ENCODE data around the gene ABCC1.
A peak's percentile ranks its signal among the peaks of the same experiment; 100 is the strongest.

Gene ABCC1

DNA sequence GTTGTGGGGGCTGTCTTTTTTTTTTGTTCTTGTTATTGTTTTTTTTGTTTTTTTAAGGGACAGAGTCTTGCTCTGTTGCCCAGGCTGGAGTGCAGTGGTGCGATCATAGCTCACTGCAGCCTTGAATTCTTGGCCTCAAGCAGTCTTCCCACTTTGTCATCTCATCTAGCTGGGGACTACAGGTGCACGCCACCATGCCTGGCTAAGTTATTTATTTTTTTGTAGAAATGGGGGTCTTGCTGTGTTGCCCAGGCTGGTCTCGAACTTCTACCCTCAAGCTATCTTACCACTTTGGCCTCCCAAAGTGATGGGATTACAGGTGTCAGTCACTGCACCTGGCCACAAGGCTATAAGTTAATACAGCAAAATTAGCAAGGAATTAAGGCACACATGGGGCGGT is 101.7 kb downstream of the ABCC1 start:
- DNase-seq, result no peak

DNA sequence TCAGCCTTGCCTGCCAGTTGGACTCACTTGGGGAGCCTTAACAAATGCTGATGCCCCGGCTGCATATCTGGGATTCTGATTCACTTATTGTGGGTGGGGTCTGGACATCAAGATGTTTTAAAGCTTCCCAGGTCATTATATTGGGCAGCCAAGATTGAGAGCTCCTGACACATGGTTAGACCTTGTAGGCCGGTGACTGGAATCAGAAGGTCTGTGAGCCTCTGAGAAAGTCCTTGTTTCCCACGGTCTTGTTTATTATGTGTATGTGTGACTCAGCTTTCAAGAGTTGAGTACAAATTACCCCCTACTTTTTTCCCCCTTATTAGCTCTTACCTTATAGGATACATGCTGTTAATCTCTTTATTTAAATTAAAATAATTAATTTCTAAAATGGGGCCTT is 103.5 kb downstream of the ABCC1 start:
- DNase-seq, result no peak

DNA sequence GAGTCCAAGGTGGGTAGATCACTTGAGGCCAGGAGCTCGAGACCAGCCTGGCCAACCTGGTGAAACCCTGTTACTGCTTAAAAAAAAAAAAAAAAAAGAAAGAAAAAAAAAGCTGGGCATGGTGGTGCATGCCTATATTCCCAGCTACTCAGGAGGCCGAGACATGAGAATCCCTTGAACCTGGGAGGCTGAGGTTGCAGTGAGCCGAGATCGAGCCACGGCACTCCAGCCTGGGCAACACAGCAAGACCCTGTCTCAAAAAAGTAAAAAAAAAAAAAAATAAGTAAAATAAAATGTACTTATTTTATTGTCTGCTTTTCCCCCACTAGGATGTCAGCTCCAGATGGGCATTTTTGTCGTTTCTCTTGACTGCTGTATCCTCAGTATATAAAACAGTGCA is 107.7 kb downstream of the ABCC1 start:
- no peak for DNase-seq

DNA sequence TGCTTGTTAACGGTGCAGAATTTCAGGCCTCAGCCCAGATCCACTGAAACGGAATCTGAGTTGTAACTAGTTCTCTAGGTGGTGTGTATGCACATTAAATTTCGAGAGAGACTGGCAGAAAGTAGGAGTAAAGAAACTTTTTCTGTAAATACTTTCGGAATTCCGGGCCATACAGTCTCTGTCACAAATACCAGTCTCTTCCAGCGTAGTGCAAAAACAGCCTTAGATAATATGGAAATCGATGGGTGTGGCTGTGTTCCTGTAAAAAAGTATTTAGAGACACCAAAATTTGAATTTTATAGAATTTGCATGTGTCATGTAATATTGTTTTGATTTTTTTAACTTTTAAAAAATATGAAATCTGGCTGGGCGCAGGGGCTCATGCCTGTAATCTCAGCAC is 109.7 kb downstream of the ABCC1 start:
- no peak for DNase-seq

DNA sequence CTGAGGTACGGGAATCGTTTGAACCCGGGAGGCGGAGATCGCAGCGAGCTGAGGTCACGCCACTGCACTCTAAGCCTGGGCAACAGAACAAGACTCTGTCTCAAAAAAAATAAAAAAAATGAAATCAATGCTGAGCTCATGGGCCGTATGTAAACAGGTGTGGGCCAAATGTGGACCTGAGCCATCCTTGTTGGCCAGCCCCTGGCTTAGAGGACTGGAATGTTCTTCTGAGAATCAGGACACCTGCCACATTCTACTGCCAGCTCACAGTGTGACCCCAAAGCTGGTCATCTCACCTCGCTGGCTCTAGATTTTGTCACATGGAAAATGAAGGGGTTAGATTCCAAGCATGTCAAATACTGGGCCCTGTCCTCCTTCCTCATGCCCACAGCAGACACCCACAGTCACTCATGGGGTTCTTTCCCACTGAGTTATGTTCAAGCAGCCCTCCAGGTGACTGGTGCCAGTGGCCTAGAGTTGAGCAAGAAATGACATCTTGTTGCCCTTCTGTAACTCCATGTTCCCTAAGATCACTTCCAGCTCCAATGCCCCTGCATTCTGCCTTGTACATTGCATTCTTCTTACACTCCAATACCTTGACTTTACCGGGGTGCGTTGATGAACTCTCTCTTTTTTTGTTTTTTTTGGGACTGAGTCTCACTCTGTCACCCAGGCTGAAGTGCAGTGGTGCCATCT is 110.6 kb downstream of the ABCC1 start:
- no peak for DNase-seq

DNA sequence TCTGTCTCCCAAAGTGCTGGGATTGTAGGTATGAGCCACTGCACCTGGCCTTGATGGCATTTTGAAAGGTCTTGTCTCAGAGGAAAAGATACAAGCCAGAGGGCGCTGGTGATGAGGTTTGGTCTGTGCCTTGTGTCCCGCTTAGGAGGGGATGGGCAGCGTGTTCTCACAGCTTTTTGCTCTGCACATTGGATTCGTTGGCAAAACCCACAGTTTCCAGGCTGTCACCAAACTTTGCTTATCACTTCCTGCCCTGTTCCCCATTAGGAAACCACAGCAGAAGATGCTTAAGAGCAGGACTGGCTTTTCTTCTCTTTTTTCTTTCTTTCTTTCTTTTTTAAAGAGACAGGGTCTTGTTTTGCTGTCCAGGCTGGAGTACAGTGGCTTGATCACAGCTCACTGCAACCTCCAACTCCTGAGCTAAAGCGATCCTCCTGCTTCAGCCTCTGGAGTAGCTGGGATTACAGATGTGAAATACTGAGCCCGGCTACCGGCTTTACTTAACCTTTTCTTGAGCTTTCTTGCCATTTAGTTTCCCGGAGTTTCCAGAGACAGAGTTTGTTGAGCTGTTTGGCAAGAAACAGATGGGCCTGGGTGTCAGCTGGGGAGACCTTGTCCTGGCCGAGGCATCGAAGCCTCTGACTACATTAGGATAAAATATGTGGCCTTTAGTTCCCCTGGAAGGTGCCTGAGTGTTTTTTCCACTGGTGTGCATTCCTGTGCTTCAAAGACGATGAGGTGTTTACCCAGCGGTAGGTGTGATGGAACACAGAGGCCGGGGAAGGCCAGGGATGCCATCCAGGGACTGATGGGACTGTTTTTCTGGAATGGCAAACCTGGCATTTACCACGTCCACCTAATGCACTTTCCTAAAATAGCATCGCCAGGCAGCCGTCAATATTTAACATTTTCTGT is 112.9 kb downstream of the ABCC1 start:
- no peak for DNase-seq

DNA sequence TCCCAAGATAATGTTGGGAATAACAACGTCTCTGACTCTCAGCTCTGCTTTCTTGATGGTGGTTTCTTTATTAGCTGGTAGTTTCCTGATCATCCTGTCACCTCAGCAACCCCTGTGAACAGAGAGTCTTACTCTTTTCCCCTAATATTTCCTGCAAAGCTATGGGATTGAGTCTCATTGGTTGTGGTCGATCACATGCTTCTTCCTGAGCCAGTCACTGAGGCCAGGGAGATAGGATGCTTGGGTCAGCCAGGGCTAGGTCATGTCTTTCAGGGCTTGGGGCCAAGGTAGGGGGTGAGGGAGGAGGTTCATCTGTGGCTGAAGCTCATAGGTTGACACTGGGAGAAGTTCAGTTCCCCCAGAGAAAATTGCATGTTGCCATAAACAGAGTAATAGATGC is 114.3 kb downstream of the ABCC1 start:
- DNase-seq, result no peak

DNA sequence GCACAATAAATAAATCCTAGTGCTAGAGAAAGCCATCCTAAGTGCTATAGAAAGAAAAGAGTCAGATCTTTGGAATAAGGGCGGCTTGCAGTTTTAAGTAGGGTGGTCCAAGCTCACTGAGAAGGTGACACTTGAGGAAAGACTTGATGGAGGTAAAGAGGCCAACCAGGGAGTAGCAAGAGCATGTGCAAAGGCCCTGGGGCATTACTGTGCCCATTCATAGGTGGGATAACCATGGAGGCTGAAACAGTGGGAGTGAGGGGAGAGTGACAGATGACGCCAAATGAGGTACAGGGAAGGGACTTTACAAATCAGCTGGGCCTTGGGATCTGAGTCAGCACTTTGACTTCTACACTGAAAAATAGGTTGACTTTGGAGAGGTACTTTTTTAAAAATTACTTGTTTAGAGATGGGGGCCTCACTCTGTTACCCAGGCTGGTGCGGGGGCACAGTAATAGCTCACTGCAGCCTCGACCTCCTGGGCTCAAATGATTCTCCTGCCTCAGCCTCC is 115.5 kb downstream of the ABCC1 start:
- no peak for DNase-seq

DNA sequence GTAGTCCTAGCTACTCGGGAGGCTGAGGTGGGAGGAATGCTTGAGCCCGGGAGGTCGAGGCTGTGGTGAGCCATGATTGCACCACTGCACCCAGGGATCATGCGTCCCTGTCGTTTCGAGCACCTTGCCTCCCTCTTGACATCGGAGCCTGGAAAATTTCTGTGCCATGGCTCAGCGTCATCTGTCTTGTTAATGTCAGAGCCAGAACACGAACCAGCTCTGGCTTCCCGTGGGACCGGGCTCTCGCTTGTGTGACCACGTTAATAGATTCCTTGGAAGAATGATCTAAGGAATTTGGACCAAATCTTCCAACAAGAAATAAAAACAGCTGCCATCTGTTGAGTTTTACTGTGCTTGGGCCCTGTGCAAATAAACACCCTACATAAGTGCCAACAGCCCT is 117.7 kb downstream of the ABCC1 start:
- no peak for DNase-seq

DNA sequence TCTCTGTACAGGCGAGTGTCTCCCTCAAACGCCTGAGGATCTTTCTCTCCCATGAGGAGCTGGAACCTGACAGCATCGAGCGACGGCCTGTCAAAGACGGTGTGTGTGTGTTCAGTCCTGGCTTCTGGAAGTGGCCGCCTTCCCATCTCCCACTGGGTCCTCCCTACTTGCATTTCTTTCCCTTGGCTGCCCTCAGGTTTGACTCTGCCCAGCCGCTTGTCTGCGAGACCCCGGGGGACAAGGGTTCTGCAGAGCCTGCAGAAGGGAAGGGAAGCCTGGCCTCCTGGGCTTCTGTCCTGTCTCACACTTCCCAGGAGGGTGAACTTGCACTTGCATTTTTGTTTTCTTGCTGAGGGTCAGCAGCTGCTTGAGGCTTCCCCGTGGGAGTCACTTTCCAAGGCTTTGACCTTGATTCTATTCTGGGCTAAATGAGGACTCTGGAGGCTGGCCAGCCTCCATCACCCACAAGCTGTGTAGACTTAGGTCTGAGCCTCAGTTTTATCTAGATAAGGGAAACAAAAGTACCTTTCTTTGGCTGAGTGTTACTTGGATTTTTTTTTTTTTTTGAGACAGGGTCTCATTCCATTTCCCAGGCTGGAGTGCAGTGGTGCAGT is 122.3 kb downstream of the ABCC1 start:
- no peak for DNase-seq

DNA sequence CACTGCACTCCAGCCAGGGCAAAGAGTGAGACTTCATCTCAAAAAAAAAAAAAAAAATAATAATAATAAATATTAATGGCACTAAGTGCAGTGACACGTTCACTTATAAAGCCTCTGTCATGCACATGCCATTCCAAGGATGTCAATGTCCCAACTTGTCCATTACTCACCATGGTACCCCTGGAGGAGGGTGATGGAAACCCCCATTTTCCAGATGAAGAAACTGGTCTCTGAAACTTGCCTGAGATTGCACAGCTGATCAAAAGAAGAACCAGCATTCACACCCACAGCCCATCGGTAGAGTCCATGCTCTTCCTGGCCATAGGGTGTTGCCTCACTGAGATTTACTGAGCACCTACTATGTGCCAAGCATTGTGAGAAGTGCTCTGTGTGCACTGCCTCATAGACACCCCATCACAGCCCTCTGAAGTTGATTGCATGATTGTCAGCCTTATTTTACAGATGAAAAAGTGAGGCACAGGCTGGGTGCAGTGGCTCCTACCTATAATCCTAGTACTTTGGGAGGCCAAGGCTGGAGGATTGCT is 123.7 kb downstream of the ABCC1 start:
- DNase-seq, result no peak

DNA sequence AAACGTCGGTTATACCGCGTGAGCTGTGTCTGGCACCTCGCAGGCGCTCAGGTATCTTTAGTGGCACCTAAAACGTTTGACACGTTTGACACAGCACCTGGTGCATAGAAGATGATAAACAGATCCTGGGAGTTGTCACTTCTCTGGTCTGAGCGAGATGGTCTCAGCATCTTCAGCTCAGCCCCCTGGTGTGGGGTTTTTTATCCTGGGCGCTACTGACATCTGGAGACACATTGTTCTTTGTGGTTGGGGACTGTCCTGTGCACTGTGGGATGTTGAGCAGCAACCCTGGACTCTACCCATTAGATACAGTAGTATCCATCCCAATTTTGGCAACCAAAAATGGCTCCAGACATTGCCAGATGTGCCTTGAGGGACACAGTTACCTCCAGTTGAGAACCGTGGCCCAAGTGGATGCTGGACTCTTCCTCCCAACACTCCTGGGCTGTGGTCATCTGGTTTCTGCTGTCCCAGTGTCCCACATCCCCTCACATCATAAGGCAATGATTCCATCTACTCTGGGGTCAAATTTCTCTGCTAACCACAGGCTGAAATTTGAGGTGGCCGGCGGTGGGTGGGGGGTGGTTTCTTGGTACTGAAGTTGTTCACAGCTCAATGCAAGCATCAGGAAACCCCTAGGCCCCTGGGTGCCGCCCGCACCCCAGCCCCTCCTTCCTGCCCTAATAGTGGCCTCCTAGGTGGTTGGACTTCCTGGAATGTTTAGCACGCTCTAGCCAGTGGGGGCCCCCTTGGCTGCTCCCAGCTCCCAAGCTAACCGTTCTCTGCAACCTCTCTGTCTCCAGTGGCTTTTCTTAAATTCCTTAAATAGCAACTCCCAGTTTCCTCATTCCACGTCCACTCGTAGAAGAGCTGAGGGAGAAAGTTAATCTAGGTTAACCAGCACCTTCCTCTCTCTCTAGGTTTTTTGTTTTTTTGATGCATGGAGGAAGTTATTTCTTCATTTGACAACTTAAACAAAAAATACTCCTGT is 124.8 kb downstream of the ABCC1 start:
- DNase-seq, result peak; percentile 76

DNA sequence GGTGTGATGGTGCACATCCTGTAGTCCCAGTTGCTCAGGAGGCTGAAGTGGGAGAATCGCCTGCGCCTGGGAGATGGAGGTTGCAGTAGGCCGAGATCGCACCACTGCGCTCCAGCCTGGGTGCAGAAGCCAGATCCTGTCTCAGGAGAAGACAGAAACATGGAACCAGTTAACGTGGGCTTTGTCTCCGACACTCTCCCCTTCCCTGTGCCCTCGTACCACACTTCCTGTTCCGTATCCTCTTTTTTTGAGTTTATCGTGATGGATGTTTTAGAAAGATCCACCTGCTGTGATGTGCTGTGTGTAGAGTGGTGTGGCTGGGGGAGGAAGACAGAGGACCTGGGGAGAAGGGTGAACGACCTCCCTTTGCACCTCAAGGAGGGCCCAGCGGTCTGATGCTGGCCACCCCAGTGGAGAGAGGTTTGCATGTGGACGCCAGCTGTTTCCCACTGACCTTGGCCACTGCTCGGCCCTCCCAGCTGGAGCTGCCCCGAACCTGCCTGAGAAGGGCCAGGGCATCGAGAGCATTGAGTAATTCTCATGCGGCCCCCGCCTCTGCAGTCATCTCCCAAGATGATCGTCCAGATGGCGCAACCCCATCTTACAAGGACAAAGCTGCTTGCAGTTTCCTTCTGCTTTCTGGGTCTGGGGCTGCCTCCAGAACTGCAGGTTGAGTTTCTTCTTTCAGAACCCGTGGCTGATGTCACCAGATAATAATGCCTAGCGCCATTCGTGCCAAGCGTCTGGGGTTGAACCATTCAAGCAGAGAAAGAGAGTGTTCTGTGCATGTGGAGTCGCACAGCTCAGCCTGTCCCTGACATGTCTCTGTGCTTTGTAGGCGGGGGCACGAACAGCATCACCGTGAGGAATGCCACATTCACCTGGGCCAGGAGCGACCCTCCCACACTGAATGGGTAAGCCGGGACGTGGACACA is 126.3 kb downstream of the ABCC1 start:
- no peak for DNase-seq

DNA sequence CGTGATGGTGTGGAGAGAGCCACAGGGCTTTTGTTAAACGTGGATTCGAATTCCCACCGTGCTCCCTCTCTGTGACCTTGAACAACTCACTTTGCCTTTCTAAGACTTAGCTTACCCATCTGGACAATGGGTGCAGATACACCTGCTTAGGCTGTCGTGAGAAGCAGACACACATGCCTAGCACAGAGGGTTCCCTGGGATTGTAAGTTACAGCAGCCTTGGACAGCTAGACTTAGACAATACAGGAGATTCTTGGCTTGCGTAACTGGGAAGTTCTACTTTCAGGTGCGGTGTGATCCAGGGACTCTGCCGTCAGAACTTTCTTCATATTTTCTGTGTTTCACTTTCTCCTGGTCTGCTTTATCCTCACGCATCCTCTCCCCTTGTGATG is 127.0 kb downstream of the ABCC1 start:
- no peak for DNase-seq

DNA sequence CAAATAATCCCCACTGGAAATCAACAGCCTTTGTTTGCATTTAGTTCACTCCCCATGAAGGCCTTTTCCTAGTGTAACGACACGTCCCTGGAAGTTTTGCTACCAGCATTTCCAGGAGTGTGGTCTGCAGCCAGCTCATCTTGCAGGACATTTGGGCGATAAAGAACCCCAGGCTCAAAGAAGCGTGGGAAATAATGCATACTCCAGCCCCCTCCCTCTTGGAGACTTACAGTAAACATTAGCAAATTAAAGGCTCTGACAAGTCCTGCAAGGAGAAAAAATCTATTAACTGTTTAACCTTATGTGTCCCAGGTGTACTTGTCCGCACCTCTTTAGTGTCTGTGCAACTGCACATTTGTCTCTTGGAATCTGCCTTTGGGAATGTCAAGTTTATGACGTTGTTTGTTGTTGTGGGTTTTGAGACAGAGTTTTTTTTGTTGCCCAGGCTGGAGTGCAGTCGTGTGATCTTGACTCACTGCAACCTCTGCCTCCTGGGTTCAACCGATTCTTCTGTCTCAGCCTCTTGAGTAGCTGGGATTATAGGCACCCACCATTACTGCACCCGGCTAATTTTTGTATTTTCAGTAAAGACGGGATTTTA is 131.1 kb downstream of the ABCC1 start:
- no peak for DNase-seq

DNA sequence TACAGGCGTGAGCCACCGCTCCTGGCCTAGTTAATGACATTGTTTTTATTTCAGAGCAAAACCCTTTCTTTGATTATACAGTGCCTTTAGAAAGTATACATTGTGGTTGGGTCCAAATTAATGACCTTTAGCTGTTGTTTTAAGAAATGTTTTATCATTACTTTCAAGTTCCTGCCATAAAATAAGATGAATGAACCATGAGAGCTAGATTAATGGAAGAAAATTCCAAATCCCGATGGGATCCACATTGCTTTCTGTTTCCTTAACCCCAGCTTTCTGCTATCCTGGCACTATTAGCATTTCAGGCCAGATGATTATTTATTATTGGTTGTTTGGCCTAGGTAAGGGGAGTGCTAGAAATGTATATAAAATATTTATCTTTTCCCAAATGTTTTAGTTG is 131.7 kb downstream of the ABCC1 start:
- no peak for DNase-seq

DNA sequence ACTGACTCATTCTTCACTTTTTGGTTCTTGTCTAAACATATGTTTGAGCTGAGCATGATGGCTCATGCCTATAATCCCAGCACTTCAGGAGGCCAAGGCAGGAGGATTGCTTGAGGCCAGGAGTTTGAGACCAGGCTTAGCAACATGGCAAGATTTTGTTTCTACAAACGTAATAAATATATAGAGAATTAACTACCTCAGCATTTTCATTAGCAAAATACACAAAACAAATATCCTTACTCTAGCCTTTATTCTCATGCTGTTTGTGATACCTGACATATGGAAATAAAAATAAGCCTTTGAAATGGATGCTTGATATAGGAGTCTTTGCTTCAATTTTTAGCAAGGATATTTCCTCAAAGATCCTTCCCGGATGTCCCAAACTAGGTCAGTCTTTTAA is 132.8 kb downstream of the ABCC1 start:
- no peak for DNase-seq

DNA sequence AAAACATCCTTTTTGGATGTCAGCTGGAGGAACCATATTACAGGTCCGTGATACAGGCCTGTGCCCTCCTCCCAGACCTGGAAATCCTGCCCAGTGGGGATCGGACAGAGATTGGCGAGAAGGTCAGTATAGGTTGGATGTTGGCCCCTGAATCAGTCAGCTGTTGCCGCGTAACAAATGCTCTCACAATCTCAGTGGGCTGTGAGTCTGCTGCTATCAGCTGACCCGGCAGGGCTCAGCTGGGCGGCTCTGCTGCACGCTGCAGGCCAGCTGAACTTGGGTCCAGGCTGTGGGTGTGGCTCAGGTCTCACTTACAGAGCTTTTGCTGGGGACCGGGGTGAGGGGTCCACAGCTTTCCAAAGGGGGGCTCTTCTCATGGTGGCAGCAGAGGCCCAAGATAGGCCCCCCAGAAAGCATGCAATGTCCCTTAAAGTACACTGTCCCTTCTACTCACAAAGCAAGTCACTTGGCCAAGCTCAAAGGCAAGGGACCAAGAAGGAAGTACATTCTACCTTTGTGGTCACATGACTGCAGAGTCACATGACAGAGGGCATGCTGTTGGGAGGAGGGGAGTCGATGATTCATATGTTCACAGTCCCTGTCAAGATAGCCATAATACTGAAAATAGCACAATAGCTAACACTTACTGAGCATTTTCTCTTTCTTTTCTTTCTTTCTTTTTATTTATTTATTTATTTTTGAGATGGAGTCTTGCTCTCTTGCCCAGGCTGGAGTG is 134.2 kb downstream of the ABCC1 start:
- no peak for DNase-seq

DNA sequence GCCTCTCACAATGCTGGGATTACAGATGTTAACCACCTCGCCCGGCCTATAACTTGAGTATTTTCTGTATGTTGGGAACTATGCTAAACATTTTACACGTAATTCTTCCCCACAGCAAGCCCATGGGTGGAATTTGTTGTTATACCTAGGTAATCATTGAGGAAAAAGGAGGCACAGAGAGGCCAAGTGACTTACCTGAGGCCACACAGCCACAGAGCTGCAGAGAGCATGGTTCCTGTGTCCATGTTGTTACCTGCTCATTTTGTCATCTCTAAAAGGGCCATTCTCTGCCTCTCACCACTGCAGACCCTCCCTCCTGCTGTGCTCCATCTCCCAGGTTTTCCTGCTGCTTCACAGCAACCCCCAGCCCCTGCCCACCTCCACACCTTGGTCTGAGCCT is 135.5 kb downstream of the ABCC1 start:
- no peak for DNase-seq
